ENCODE results near the gene MRPS18A. TPM values are rescaled to one million over a fixed set of nuclear protein-coding genes. Genes with fewer than 3 reads are reported as not detected.

Gene MRPS18A
- total and polyA plus RNA-seq, 2 of the 8 experiments (the other 6 are each of a cell fraction or from before 2014, with no cell fraction given) = 48.3 to 121 TPM

DNA sequence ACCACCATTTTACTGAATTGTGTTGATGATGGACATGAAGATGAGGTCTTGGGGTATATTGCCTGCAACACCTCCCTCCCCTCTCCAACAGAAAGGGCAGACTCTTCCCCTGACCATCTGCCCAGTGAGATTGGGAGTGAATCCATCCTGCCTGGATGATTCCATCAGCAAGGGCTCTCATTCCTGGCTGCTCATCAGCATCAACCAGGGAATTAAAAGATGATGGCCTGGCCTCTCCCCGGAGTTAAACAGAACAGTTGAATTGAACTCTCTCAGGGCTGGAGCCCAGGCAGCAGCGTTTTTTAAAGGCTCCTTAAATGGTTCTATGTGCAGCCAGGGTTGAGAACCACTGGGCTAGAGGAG, 14.6 kb upstream of the MRPS18A start:
- no peak overlapping the region for H4K8ac ChIP-seq (ENCODE audit: extremely low read depth, insufficient read depth, low read length)
- peaks cover 7% of the 10 kb centered on the region; the same call in 1 of the 2 replicates for H3K23me2 ChIP-seq (ENCODE audit: low read depth, low read length)
- FAIRE-seq = no peak
- peak overlapping the region; percentile 49 for H3K56ac ChIP-seq (replicated peaks; ENCODE audit: insufficient read length, low read depth, low read length)
- peak overlapping the region; percentile 89 for H2BK5ac ChIP-seq (ENCODE audit: low read depth, low read length)
- H3K23ac ChIP-seq (ENCODE audit: insufficient read length) = no peak overlapping the region
- peak overlapping the region; percentile 25 for H2BK120ac ChIP-seq (replicated peaks; ENCODE audit: low read depth, low read length)
- H3K14ac ChIP-seq (ENCODE audit: insufficient read length) = no peak overlapping the region
- peak overlapping the region; percentile 100 for H2BK12ac ChIP-seq (ENCODE audit: low read depth, low read length)
- WGBS, 2 experiments (ENCODE audit: extremely low coverage in 1 of 2, insufficient coverage in 1 of 2, insufficient read length in 1 of 2, insufficient replicate concordance in 2 of 2, low coverage in 1 of 2, low lambda C conversion rate in 2 of 2, missing lambda C conversion rate in 1 of 2) = 31% methylated on average over 2 of the region's 2 CpGs; no CpG with 5 or more reads in 1 of the 2 experiments
- H4K91ac ChIP-seq (replicated peaks; ENCODE audit: insufficient read length, low read length) = peak overlapping the region; percentile 71
- H3K4me2 ChIP-seq (ENCODE audit: insufficient read depth in 1 of 2, low read depth in 2 of 2, low read length in 2 of 2) = peak overlapping the region; percentile 59 to 90
- H3K27me3 ChIP-seq (replicated peaks in 1 of 4; ENCODE audit: control insufficient read depth in 3 of 4, extremely low read depth in 1 of 4, insufficient read depth in 3 of 4, low read length in 3 of 4) = no peaks in the 10 kb centered on the region
- ChIA-PET CTCF (ENCODE audit: partially characterized antibody) (no interaction called here), POLR2A (ENCODE audit: partially characterized antibody) (no interaction called here)
- H3K79me2 ChIP-seq (ENCODE audit: control insufficient read depth in 1 of 2, insufficient read depth in 2 of 2, low read length in 2 of 2) = no peaks in the 10 kb centered on the region
- H3K4me3 ChIP-seq (ENCODE audit: extremely low read depth in 1 of 4, insufficient read depth in 2 of 4, low read depth in 3 of 4, low read length in 4 of 4) = peak overlapping the region in 3 of 4 experiments; percentile 7 to 48 (median 18); a peak in 4 of 8 replicates
- no peaks in the 10 kb centered on the region for H4K20me1 ChIP-seq (replicated peaks in 1 of 2; ENCODE audit: control insufficient read depth in 1 of 2, insufficient read depth in 2 of 2, low read length in 2 of 2)
- H3K9ac ChIP-seq (replicated peaks in 1 of 4; ENCODE audit: extremely low read depth in 1 of 4, low read depth in 3 of 4, low read length in 3 of 4) = no peak overlapping the region; a peak in 1 of 7 replicates
- no peaks in the 10 kb centered on the region for H3K36me3 ChIP-seq (ENCODE audit: control insufficient read depth in 2 of 4, insufficient read depth in 4 of 4, low read length in 3 of 4)
- peak overlapping the region; percentile 79 for H3K27ac ChIP-seq (ENCODE audit: low read depth, low read length)
- H2BK20ac ChIP-seq (ENCODE audit: low read length) = peak overlapping the region; percentile 99
- H2AK5ac ChIP-seq (ENCODE audit: low read depth, low read length) = 0 out of 2 replicates have a peak overlapping the region, but pooled peaks have one; percentile 75
- H2BK15ac ChIP-seq (ENCODE audit: low read length) = peak overlapping the region; percentile 63; the same call in 1 of the 2 replicates
- H4K5ac ChIP-seq (ENCODE audit: insufficient read length, low read depth, low read length) = peak overlapping the region; percentile 55
- peak overlapping the region; percentile 84 for H3K18ac ChIP-seq (ENCODE audit: extremely low read depth, low read length)
- DNase-seq (ENCODE audit: low read depth in 1 of 2, low spot score in 2 of 2) = no peak
- no peaks in the 10 kb centered on the region for H3K9me3 ChIP-seq (ENCODE audit: insufficient read depth in 2 of 2, low read depth in 1 of 2, low read length in 1 of 2)
- H3K4me1 ChIP-seq (replicated peaks in 1 of 4; ENCODE audit: control insufficient read depth in 3 of 4, insufficient read depth in 4 of 4, low read length in 3 of 4) = peaks cover 20 to 31% (median 24%) of the 10 kb centered on the region in 4 experiments
- H3K4ac ChIP-seq (replicated peaks; ENCODE audit: insufficient read length, low read depth, low read length) = peak overlapping the region; percentile 25
- no peaks in the 10 kb centered on the region for H3K79me1 ChIP-seq (ENCODE audit: low read depth, low read length)
- no peak overlapping the region for H2AFZ ChIP-seq (ENCODE audit: low read length)
- TF ChIP-seq JUN (IDR thresholded peaks at IDR 0.05; ENCODE audit: low read depth, low read length) = no peak
- TF ChIP-seq BRCA1 (IDR thresholded peaks at IDR 0.05; ENCODE audit: low read depth, low read length) = no peak

Measured in H1 (cell line).